Measurements from ENCODE around the gene TGFA.
"Not testable (repeated sequence)": the region's sequence is repeated elsewhere in the genome, so short reads cannot be mapped to it uniquely, and the experiment has no call there.

The TGFA gene

DNA sequence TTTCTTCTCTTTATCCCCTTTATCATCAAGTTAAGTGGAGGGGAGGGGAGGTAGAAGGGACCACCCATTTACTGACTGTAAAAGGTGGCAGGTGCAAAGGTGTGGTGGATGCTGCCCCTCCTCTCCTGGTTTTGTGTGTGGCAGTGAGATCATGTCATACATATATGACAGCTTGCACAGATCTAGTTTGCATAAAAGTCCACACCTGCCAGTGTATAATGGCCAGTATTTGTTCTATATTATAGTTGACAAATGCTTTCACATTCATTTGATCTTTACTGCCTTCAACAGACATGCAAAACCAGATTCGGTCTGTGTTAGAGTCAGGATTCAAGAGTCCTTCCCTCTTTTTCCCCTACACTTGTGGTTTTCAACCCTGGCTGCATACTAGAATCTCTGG lies 55.1 kb downstream of the TGFA start:
- DNase-seq (ENCODE audit: low spot score) (no peak), FAIRE-seq (no peak)

DNA sequence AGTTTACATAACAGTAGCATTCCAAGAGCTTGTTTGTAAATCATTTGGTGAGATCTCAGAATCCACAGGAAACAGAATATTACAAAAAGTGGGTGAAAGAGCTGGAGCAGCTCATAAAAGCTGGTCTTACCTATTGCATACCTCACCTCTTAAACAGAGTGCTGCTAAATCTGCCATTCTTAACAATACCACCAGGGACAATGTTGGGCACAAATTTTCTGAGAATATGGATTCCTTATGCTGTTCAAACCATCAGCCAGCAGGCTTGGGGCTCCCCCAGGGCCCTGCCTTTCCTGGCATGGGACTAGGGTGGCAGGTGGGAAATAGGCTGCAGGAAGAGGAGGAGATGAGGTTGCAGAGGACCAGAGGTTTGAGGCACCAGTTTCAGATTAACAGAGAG lies 55.6 kb downstream of the TGFA start:
- no peak for DNase-seq (ENCODE audit: low spot score)
- FAIRE-seq = no peak

DNA sequence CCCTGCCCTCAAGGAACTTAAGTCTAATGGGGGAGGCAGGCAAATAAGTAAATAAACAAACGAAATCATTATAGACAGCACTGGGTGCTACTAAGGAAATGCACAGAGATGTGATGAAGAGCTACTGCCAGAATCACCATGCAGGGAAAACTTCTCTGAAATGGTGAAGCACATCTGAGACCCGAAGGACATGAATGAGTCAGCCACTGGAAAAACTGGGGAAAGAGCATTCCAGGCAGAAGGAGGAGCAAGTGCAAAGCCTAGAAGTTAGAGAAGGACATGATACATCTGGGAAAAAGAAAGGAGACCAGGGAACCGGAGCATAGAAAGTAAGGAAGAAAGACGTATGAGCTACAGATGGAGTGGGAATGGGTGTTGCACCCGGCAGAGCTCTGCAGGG lies 56.8 kb downstream of the TGFA start:
- DNase-seq (ENCODE audit: low spot score) (peak; percentile 30), FAIRE-seq (no peak)

DNA sequence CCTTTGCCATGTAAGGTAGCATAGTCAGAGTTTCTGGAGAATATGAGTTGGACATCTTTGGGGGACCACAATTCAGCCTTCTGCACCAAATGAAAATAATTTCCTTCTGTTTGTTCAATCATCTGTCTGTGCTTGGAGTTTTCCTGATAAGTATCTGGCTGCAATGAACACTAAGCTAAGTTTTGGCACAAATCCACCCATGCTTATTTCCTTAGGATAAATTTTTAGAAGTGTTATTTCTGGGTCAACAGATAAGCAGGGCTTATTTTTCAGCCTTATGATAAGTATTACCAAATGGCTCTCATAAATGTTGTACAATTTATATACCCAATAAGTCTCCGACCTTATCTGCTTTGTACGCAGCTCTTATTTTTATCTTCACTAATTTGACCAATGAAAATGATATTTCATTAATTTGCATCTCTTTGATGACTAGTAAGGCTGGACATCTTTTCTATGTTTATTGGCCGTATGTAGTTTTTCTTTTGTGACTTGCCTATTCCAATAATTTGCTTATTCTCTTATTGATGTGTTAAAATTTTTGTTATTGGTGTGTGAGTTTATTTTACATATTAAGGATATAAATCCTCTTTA lies 59.2 kb downstream of the TGFA start:
- DNase-seq (ENCODE audit: low spot score) (no peak), FAIRE-seq (no peak)

DNA sequence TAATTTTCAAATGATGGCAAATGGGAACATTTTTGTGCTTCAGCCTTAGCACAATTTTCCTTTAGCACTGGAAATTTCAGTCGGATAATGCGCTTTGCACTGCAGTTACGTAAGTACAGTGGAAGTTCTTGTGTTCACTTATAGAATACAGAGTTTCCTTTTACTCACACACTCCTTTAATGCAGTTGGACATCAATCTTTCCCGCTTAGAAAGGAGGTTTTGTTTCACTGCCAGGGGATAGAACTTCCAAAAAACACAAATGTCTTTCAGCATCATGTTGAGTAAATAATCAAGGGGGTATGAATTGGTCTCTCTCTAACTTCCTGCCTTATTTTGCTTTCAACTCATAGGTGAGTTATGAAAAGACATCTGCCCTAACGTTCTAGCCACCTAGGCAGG lies 63.2 kb downstream of the TGFA start:
- DNase-seq (ENCODE audit: low spot score) (no peak), FAIRE-seq (no peak)

DNA sequence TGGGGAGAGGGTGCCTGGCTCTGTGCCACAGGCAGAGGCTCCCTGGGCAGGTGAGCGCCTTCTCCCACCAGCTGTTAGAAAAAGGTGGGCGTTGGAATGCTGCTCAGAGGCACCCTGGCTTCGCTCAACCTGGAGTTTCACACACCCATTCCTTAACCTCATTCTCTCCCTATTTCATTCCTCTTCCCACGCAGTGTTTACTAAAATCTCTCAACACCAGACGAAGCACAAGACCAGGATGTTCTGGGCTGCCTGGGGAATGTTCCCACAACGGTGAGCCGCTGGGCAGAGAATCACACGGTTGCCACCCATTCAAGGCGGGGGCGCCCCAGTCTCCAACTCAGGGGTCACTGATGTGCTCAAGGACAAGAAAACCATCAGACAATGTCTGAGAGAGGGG lies 64.5 kb downstream of the TGFA start:
- FAIRE-seq = no peak
- DNase-seq (ENCODE audit: low spot score) = no peak

DNA sequence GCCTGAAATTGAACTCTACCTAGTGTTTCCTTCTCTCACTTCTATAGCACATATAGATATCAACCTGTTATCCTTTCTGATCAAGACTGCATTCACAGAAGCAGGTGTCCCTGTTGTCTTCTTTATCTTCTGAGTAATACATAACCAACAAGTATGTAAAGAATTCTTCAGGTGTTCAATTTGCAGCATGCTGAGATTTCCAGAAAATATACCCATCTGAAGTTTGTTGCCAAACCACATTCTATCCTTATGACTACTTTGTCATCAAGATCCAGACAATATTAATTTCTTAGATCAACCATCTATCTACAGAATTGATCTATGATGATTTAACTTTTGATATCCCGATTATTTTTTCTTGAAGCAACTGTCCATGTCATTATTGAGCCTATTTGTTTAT lies 69.5 kb downstream of the TGFA start:
- DNase-seq (ENCODE audit: low spot score) (no peak), FAIRE-seq (no peak)

DNA sequence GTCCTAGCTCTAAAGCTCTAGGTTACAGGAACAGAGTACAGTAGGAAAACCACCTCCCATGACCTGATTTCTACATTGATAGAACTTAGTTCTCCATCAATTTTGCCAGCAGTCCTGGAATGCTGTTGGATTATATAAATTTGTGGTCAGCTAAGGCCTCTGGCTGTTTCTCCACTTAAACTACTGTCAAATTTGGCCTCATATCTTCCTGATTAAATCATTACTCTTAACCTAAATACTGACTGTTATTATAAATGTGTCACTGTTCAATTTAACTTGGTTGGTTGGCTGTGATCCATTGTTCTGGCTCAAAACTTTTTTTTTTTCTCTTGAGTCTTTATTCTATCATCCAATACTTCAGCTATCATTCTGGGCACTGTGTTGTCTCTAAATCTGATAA lies 71.2 kb downstream of the TGFA start:
- FAIRE-seq = no peak
- DNase-seq (ENCODE audit: low spot score) = no peak

DNA sequence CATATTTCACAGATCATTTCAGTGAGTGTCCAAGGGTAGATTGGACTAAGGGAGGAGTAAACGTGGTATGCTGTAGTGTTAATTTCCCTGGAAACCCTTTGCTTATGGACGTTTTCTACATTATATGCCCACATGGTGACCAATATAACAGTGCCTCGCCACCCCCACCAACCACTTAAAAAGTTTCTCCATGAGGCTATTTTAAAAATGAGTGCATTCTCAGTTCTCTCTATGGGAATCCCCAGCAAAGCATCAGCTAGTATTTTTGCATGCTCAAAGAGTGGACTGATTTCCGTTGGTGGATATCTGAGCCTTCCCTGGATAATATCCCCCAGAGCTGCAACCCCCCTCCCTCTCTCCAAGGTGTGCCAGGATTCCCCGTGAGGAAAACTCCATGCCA lies 73.2 kb downstream of the TGFA start:
- DNase-seq (ENCODE audit: low spot score) = no peak
- no peak for FAIRE-seq

DNA sequence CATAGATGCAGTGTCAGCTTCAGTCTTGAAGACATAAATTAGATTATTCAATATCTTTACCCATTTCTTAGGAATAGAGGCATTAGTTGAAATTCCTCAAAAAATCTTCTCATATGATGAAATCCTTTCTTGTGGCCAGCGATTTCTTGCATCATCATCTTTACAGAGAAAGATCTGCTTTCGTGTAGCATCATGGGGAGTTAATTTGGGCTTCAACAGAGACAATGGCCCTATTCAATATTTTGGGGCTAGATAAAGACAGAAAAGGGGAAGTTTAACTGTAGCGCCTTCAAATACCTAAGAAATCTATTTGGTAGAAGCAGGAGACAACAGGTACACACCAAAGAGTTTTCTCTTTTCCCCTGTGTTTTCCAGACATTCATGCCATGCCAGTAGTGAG lies 73.8 kb downstream of the TGFA start:
- FAIRE-seq = no peak
- DNase-seq (ENCODE audit: low spot score) = no peak

DNA sequence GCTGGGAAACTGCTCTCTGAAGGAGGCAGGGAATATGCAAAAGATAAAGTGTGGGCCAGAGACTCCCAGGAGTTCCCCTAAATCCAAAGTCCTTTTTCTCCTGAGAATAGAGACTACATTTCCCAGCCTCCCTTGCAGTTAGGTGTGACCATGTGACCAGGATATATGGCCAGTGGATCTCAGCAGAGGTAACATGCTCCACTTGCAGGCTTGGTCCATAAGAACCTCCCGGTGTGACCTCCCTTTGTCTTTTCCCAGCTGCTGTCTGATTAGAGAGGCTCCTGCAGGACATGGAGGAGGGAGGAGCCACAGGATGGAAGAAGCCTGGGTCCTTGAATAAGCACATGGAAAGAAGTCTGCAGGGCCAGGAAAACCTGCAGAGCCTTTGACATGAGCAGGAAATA lies 76.2 kb downstream of the TGFA start:
- FAIRE-seq (no peak), DNase-seq (ENCODE audit: low spot score) (no peak)

DNA sequence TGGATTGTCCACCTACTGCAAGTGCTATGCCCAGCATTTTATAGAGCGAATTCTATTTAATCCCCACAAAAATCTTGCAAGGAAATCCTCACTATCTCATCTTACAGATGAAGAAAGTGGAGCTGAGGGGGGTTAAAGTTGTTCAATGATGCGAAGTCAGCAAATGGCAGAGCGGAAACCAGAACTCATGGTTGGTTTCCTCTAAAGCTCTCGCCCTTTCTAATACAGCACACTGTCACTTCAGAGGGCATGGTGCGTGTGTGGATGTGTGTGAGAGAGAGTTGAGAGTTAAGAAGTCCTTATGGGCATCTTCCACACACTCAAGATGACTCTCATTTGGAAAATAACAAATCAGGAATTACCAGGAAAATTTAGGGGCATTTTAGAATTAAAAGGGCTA lies 78.4 kb downstream of the TGFA start:
- FAIRE-seq (no peak), DNase-seq (ENCODE audit: low spot score) (no peak)

DNA sequence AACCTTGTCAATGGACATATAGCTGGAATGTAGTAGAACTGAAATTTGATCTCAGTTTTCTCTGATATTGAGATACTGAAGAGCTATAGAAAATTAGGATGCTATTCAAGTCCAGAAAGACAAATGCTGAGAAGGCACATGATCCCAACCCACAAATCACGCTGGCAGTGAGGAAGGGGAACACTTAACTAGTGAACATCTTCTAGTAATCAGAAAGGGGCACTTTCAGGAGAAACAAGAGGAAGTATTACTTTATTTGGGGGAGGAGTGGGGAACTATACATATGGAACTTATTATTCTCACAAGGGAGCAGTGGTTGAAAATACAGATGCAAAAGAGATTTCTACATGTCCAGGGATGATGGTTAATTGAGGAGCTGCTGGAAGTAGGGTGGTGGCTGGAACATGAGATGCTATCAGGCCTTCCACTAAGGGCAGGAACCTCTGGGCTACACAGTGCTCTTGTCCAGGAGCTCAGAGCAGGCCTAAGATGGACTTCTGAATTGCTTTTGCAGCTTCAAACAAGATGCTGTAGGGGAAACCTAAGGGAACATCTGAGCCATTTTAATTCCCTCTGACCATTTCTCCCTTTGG lies 79.3 kb downstream of the TGFA start:
- FAIRE-seq = no peak
- no peak for DNase-seq (ENCODE audit: low spot score)

DNA sequence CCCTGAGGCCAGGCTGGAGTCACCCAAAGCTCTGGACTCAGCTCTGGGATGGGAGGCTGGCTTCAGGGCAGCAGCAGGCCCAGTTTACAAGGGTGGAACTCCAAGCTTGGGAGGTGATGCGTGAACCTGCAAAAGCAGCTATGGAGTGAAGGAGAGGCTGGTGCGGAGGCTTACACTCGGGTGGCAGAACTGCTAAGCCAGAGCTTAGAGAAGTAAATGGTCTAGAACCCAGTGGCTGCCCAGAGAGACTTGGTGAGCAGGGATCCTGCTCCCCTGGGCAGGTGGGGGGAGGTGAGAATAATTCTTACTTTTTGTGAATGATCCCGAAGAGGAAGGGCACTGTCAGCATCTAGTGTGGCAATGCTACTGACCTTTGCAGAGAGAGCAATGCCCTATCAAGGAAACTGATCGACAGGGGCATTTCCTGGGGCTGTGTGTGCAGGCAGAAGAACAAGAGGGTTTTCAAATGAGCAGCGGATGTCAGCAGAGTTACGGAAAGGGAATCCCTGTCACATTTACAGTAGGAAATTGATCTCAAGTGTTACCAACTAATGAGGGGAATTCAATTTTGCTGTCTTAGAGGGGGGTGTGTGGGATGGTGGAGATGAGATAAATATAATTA lies 80.4 kb downstream of the TGFA start:
- DNase-seq (ENCODE audit: low spot score) = no peak
- FAIRE-seq = no peak

DNA sequence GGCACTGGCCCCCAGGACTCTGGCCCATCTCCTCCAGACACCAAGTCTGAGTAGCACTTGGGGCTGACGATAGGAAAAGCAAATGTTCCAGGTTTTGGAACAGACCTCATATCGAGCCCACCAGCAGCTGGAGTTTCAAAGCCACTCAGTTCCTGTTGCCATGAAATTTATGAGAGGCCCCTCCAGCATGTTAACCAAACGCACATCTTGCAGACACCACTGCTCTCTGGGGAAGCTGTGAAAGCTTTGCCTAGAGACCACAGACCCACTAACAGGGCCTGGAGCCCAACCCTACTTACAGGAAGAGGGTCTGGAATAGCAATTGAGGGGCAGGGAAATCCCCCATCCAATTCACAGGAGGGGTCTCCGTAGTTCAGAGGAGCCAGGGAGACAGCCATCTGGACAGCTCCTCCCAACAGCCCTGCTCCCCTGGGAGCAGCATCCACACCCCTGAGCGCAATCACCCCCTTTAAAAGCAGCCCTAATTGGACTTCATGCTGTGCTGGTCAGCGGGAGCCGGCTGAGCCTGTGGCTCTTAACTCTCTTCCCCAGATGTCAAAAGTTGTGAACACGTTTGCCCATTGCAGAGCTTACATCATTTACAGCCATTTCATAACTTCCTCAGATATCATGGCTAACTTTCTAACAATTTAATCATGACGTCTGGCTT lies 81.3 kb downstream of the TGFA start:
- DNase-seq (ENCODE audit: low spot score) = no peak
- FAIRE-seq = no peak

DNA sequence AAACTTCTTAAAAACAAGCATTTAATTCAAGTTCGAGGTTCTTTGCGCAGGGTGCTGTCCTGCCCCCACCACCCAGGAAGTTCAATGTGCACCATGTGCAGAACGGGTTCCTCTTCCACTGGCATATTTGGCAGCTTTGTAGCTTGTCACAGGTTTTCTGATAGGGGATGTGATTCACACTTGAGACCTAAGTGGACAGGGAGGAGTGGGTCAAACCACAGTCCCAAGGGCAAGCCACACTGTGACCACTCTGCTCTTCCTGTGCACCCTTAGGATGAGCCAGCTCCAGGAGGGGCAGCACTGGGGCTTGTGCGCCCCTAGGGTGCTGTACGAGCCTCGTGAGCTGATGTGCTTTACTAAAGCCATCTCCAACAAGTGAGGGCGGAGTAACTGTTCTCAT lies 82.5 kb downstream of the TGFA start:
- peak; percentile 83 for FAIRE-seq
- DNase-seq (ENCODE audit: low spot score) = peak; percentile 83

DNA sequence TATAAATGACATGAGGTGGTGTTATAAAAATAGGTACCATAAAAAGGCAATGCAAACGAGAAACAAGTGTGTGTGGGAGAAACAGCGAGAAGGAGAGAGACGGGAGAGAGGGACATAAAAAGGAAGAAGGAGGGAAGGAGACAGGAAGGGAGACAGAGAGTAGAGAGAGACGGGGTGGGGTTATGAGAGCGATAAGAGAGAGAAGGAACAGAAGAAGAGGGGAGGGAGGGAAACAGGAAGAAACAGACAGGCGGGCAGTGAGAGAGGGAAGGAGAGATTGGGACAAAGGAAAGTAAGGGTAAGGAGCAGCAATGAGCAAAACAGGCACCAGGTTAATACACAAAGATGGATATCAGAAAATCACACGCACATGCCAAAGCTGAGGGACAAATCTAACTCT lies 83.7 kb downstream of the TGFA start:
- no peak for FAIRE-seq
- no peak for DNase-seq (ENCODE audit: low spot score)

DNA sequence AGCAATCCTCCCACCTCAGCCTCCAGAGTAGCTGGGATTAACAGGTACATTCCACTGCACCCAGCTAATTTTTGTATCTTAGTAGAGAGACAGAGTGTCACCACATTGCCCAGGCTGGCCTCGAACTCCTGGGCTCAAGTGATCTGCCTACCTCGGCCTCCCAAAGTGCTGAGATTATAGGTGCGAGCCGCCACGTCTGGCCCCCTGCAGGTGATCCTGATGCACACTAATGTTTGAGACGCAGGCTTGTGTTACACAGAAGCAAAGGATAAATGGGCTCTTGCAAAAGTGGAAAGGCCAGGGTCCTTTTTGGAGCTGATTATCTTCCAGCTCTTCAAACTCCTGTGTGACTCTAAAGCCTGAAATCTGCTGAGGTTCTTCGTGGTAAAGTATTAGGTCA lies 84.2 kb downstream of the TGFA start:
- no peak for DNase-seq (ENCODE audit: low spot score)
- FAIRE-seq = no peak

DNA sequence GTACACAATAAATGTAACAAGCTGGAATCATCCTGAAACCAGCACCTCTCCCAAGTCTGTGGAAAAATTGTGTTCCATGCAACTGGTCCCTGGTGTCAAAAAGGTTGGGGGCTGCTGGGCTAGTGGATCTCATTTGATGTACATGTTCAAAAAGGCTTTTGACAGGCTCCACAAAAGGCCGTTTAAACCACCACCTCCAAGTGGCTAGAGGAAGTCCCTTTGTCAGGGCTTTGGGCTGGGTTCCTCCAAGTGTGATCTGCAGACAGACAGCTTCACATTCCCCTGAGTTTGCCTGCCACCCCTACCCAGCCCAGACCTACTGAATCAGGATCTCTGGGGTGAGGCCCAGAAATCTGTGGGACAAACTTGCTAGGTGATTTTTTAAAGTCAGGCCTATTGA lies 84.7 kb downstream of the TGFA start:
- FAIRE-seq (no peak), DNase-seq (ENCODE audit: low spot score) (no peak)

DNA sequence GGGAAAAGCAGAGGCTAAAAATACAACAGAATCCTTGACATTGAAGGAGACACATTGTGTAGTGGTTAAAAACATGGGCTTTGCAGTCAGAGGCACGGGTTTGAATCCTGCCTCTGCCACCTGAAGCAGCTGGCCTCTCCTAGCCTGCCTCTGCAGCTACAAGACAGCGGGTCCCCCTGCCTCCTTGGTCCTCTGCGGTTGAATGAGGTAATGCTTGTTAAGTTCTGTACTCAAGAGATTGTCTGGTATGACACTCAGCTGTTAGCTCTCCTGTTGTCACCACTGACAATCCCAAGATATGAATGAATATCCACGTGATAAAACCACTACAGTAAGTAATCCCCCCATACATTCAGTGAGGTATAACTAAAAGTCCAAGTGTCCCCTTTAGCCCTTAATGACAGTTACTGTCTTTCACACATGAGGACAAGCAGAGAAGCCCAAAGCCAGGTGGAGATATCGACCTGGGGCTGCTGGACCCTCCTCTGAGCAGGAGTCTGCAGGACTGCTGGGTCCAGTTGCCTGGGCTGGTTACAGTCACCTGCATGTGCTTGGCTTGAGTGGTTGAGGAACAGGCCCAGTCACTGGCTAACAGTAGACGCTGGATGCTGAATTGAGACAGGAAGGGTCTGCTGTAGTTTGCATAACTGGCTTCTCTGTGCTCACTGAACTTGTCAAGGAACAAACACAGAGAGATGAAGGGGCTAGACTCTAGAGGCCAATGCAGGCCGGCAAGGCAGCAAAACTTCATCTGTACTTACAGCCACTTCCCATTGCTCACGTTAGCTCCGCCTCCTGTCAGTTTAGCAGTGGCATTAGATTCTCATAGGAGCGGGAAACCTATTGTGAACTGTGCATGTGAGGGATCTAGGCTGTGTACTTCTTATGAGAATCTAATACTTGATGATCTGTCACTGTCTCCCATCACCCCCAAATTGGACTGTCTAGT lies 85.5 kb downstream of the TGFA start:
- FAIRE-seq (no peak), DNase-seq (ENCODE audit: low spot score) (no peak)

DNA sequence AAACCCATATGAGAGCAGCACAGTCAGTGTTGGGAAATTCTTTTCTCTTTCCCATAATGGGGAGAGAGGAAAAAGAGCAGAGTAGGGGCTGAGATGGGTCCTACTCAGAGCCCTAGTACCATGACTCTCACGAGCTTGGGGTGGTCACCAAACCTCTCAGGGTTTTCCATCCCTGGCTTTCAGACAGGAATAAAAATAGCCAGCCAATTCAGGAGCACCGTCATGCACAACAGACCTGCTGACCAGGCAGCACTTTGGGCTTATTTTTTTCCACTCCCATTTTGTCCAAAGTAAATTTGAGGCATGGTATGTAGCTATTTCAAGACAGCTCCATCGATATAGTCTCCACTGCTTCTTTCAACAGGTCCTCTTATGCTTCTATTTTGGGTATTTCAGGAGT lies 86.4 kb downstream of the TGFA start:
- no peak for DNase-seq (ENCODE audit: low spot score)
- FAIRE-seq = no peak

DNA sequence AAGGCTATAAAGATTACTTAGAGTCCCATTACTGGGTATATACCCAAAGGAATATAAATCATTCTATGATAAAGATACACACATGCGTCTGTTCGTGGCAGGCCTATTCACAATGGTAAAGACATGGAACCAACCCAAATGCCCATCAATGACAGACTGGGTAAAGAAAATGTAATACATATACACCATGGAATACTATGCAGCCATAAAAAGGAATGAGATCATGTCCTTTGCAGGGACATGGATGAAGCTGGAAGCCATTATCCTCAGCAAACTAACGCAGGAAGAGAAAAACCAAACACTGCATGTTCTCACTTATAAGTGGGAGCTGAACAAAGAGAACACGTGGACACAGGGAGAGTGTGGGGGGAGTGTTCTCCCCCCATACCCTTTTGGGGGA lies 87.0 kb downstream of the TGFA start:
- not testable (repeated sequence) for FAIRE-seq; DNase-seq (ENCODE audit: low spot score)

All from RCC 7860 (cell line).